K562 (cell line): ENCODE results near the gene SHISA5.
A peak's percentile ranks its signal among the peaks of the same experiment; 100 is the strongest.

Experiments
- ARHGAP35 ChIP-seq: fragments of 450-650 bp; IDR thresholded peaks from 2 replicates; pipeline ENCODE4 v1.6.1; 2018; ENCODE audit not compliant: partially characterized antibody
- BRD4 ChIP-seq: fragments of 200-600 bp; sonication (generic); IDR thresholded peaks from 2 replicates; pipeline ENCODE4 v1.6.1; 2017; ENCODE audit warnings: inconsistent platforms
- CAMTA2 ChIP-seq: fragments of 250-450 bp; sonication (Bioruptor Pico); conservative IDR thresholded peaks from 2 replicates; pipeline ENCODE4 v1.5.1; 2022
- CHD1 ChIP-seq: fragments of 200-600 bp; sonication (generic); IDR thresholded peaks from one replicate; pipeline ENCODE4 v1.6.1; 2012; ENCODE audit warnings: mild to moderate bottlenecking, moderate library complexity, low read length, inconsistent platforms
- NFYB ChIP-seq: IDR thresholded peaks from 2 replicates; pipeline ENCODE4 v1.6.1; 2011; ENCODE audit warnings: mild to moderate bottlenecking, moderate library complexity; ENCODE audit not compliant: insufficient read length; ENCODE audit errors: extremely low read depth
- POLR2A ChIP-seq: fragments of 450-650 bp; conservative IDR thresholded peaks from 2 replicates; pipeline ENCODE4 v1.6.1; 2016
- PTBP1 ChIP-seq: fragments of 200-400 bp; formaldehyde crosslinking; IDR thresholded peaks from 2 replicates; pipeline ENCODE4 v1.6.1; 2017; ENCODE audit warnings: low read depth, low read length
- RFX1 ChIP-seq: fragments of 450-650 bp; IDR thresholded peaks from 2 replicates; pipeline ENCODE4 v1.6.1; 2016; ENCODE audit warnings: mild to moderate bottlenecking, moderate library complexity
- RFX5 ChIP-seq: IDR thresholded peaks from 2 replicates; pipeline ENCODE4 v1.6.1; 2011; ENCODE audit warnings: low read depth, mild to moderate bottlenecking, improper control_type of control experiment, low read length
- SIX5 ChIP-seq, 2 experiments: IDR thresholded peaks; 2 replicates each; pipeline ENCODE4 v1.6.1; 2011; ENCODE audit warnings: low read length in 2 of 2, borderline replicate concordance in 1 of 2, low read depth in 1 of 2, mild to moderate bottlenecking in 1 of 2, moderate library complexity in 1 of 2; ENCODE audit not compliant: insufficient read depth in 1 of 2
- ZBTB8A ChIP-seq: fragments of 450-650 bp; IDR thresholded peaks from 2 replicates; pipeline ENCODE4 v1.6.1; 2018; ENCODE audit warnings: mild to moderate bottlenecking, moderate library complexity; ENCODE audit not compliant: partially characterized antibody
- ZNF780A ChIP-seq: fragments of 250-450 bp; sonication (Bioruptor Pico); IDR thresholded peaks from 2 replicates; pipeline ENCODE4 v1.5.0; 2021; ENCODE audit warnings: mild to moderate bottlenecking
- TF ChIP-seq, protein P1 (sequence below): sonication (generic); formaldehyde crosslinking; IDR thresholded peaks from 2 replicates; pipeline ENCODE4 v1.8.1; 2023; ENCODE audit warnings: mild to moderate bottlenecking, missing genetic modification reagents
- TF ChIP-seq, protein P2 (sequence below), 2 experiments: IDR thresholded peaks; 2 replicates each; pipeline ENCODE4 v1.6.1; 2012; ENCODE audit warnings: improper control_type of control experiment in 2 of 2, low read depth in 2 of 2, low read length in 2 of 2, borderline replicate concordance in 1 of 2

DNA sequence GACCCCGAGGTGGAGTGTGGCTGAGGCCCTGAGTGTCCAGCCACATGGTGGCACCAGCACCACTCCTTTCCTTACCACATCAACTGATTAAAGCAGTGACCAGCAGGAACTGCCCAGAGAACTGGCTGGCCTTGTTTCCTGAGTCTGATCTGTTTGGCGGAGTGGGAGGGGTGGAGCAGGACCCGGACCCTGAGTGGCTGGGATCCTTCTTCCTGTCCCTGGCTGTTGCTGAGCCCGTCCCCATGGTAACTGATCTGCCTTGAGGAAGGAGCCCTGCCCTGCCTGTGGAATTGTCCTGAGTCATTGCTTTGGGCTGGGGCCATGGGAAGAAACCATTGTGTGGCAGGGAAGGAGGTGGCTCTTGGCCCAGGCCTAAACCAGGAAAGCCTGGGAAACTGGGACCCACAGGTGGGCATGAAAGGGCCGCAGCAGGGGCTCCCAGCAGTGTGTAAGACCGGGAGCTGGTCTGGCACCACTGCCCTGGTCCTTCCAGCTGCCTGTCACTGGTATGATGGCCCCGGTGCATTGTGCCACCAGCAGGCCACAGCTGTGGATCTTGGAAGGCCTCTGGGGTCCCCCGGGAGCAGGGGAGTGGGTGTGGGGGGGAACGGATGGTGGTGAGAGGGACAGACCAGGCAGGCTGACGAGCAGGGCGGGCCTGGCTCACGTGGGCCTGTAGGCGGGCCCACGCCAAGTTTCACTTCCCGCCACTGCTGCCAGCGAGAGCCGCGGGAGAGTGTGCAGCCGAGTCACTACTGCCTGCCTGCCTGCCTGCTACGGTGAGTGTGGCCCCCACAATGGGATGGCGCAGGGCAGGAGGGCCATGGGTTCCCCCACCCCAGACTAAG, 38.2 kb downstream of the SHISA5 start:
- no peak for TF ChIP-seq CHD1
- TF ChIP-seq, protein P1, sequence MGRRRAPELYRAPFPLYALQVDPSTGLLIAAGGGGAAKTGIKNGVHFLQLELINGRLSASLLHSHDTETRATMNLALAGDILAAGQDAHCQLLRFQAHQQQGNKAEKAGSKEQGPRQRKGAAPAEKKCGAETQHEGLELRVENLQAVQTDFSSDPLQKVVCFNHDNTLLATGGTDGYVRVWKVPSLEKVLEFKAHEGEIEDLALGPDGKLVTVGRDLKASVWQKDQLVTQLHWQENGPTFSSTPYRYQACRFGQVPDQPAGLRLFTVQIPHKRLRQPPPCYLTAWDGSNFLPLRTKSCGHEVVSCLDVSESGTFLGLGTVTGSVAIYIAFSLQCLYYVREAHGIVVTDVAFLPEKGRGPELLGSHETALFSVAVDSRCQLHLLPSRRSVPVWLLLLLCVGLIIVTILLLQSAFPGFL (CRISPR knock-in tag), result no peak
- no peak for TF ChIP-seq ZNF780A (CRISPR knock-in tag)
- TF ChIP-seq PTBP1, result no peak
- TF ChIP-seq SIX5 (IDR thresholded peaks at IDR 0.05; ENCODE audit: borderline replicate concordance in 1 of 2, insufficient read depth in 1 of 2, low read depth in 1 of 2, low read length in 2 of 2), result no peak
- no peak for TF ChIP-seq ARHGAP35
- 0 out of 2 replicates have a peak, but pooled peaks have one; percentile 27 for TF ChIP-seq POLR2A
- TF ChIP-seq BRD4, result no peak
- TF ChIP-seq NFYB, result no peak
- TF ChIP-seq ZBTB8A, result no peak
- peak; percentile 96 for TF ChIP-seq RFX1
- TF ChIP-seq, protein P2, sequence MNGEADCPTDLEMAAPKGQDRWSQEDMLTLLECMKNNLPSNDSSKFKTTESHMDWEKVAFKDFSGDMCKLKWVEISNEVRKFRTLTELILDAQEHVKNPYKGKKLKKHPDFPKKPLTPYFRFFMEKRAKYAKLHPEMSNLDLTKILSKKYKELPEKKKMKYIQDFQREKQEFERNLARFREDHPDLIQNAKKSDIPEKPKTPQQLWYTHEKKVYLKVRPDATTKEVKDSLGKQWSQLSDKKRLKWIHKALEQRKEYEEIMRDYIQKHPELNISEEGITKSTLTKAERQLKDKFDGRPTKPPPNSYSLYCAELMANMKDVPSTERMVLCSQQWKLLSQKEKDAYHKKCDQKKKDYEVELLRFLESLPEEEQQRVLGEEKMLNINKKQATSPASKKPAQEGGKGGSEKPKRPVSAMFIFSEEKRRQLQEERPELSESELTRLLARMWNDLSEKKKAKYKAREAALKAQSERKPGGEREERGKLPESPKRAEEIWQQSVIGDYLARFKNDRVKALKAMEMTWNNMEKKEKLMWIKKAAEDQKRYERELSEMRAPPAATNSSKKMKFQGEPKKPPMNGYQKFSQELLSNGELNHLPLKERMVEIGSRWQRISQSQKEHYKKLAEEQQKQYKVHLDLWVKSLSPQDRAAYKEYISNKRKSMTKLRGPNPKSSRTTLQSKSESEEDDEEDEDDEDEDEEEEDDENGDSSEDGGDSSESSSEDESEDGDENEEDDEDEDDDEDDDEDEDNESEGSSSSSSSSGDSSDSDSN (IDR thresholded peaks at IDR 0.05; ENCODE audit: borderline replicate concordance in 1 of 2, low read depth in 2 of 2, low read length in 2 of 2), result no peak
- no peak for TF ChIP-seq CAMTA2 (CRISPR knock-in tag)
- TF ChIP-seq RFX5, result no peak
